Measurements from ENCODE around the gene SUGT1.

DNA sequence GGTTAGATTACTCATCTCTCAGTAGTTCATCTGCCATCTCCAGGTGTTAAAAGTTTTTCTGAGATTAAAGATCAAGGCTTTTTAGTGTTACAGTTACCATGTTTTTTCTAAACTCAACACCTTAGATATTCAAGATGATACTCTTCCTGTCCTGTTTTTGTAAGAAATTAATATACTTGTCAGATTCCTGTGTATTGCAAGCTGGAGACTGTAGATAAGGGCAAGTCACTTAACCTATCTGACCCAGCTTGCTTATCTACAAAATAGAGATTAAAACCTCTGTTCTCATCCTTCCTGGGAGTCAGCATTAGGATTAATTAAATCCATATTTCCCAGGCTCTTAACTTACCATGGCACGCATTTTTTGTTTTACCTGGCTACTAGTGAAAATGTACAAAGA is 25.2 kb downstream of the SUGT1 start:
- no peak for TF ChIP-seq CTCF (conservative IDR thresholded peaks at IDR 0.05; ENCODE audit: low read length)
- no peak for TF ChIP-seq EZH2phosphoT487 (IDR thresholded peaks at IDR 0.05; ENCODE audit: borderline replicate concordance, low read depth, low read length)

Measured in OCI-LY7 (cell line).